SJCRH30 (cell line): ENCODE measurements around the gene SUPV3L1. TPM values are rescaled to one million over a fixed set of nuclear protein-coding genes. Genes with fewer than 3 reads are reported as not detected.
"Not testable (repeated sequence)": the region's sequence is repeated elsewhere in the genome, so short reads cannot be mapped to it uniquely, and the experiment has no call there.

Experiments used
- DNase-seq, 2 experiments: peaks; one replicate each; pipeline ENCODE4 v3.0.0-alpha.2; 2015 to 2020
- H3K27ac ChIP-seq: fragments of 250-450 bp; sonication (Bioruptor Pico); 2 replicates; pipeline ENCODE4 v1.5.1; 2020; ENCODE audit warnings: mild to moderate bottlenecking, moderate library complexity
- H3K27me3 ChIP-seq: fragments of 250-450 bp; sonication (Bioruptor Pico); 2 replicates; pipeline ENCODE4 v1.5.1; 2020; ENCODE audit warnings: mild to moderate bottlenecking, moderate library complexity
- H3K36me3 ChIP-seq: fragments of 250-450 bp; sonication (Bioruptor Pico); 2 replicates; pipeline ENCODE4 v1.5.1; 2020; ENCODE audit warnings: mild to moderate bottlenecking, moderate library complexity
- H3K4me1 ChIP-seq: fragments of 250-450 bp; sonication (Bioruptor Pico); 2 replicates; pipeline ENCODE4 v1.5.1; 2020; ENCODE audit warnings: mild to moderate bottlenecking, moderate library complexity
- H3K4me3 ChIP-seq: fragments of 250-450 bp; sonication (Bioruptor Pico); 2 replicates; pipeline ENCODE4 v1.5.1; 2020; ENCODE audit warnings: mild to moderate bottlenecking, moderate library complexity
- H3K9me3 ChIP-seq: fragments of 250-450 bp; sonication (Bioruptor Pico); replicated peaks from 2 replicates; pipeline ENCODE4 v1.5.1; 2020; ENCODE audit warnings: mild to moderate bottlenecking, moderate library complexity
- total RNA-seq: library from RNA; depleted of rRNA; stranded (reverse); fragments of >200 nt; shearing (Covaris generic); gene quantifications from 2 replicates; pipeline ENCODE4 v1.2.3, GENCODE V29; 2014; rRNA removed

SUPV3L1 gene
- total RNA-seq, 1 experiment from 2014 or later, result 43.4 TPM

DNA sequence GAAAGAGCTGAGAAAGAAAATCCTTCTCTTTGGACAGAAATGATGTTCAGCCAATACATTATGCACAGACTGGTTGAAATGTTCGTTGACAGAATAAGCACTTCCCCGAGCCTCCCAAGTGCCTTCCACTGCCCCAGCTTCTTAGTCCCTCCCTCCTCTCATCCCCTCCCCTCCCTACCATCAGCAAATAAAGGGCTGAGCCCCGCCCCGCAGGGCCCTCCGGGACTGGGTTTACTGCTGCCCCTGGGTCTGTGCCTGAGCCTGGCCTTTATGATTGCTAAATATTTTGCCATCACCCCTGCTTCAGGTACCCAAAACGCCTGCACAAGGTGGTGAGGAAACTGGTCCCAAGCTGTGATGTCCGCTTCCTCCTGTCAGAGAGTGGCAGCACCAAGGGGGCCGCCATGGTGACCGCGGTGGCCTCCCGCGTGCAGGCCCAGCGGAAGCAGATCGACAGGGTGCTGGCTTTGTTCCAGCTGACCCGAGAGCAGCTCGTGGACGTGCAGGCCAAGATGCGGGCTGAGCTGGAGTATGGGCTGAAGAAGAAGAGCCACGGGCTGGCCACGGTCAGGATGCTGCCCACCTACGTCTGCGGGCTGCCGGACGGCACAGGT, 68.2 kb downstream of the SUPV3L1 start:
- DNase-seq, result no peak

DNA sequence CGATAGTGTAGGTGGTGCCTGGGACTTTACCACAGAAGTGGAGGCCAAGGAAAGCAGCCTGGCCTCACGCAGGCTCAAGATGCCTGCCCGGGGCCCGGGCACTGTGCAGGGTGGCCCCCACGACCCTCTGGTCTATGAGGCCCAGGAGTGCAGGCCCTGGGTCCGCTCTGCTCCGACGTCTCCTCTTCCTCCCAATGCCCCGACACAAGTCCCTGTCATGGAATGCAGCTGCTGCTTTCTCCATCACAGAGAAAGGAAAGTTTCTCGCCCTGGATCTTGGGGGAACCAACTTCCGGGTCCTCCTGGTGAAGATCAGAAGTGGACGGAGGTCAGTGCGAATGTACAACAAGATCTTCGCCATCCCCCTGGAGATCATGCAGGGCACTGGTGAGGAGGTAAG, 70.0 kb downstream of the SUPV3L1 start:
- H3K9me3 ChIP-seq, result no peaks in the 10 kb centered on the region
- H3K4me3 ChIP-seq, result no peak overlapping the region
- DNase-seq, result no peak
- H3K27me3 ChIP-seq, result no peaks in the 10 kb centered on the region
- H3K4me1 ChIP-seq, result no peaks in the 10 kb centered on the region
- no peak overlapping the region for H3K27ac ChIP-seq
- H3K36me3 ChIP-seq, result no peaks in the 10 kb centered on the region

More for the DNA sequence above, 68.2 kb downstream of the SUPV3L1 start:
- Histone ChIP-seq H3K36me3 (no peaks in the 10 kb centered on the region), H3K4me1 (no peaks in the 10 kb centered on the region), H3K4me3 (no peak overlapping the region), H3K9me3 (no peaks in the 10 kb centered on the region), H3K27ac (no peak overlapping the region), H3K27me3 (no peaks in the 10 kb centered on the region)

DNA sequence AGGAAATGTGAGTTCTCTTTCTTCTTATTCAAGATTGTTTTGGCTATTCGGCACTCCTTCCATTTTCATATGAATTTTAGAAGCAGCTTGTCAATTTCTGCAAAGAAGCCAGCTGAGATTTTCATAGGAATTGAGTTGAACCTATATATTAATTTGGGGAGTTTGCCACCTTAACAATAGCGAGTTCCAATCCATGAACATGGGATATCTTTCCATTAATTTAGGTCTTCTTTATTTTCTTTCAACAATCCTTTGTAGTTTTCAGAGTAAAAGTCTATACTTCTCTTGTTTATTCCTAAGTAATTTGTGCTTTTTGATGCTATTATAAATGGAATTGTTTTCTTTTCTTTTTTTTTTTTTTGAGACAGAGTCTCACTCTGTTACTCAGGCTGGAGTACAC, 71.4 kb downstream of the SUPV3L1 start:
- not testable (repeated sequence) for H3K36me3 ChIP-seq, H3K27me3 ChIP-seq, DNase-seq, H3K4me3 ChIP-seq, H3K4me1 ChIP-seq, H3K27ac ChIP-seq, H3K9me3 ChIP-seq

DNA sequence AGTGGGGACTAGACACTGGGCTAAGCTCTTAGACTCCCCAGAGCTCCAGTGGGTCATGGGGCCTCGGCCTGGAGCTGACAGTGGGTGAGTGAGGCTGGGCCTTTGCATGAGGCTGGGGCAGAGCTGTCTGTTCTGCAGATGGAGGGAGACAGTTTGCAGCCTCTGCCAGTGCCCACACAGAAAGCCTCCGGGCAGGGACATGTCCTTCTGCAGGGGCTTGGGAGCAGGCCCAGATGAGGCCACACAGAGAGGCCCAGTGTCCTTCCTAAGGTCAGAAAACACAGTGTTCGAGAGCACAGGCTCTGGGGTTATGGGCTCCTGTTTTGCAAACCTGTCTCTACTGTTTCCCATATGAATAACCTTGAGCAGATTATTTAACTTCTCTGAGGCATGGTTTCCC, 73.1 kb downstream of the SUPV3L1 start:
- DNase-seq, result no peak
- Histone ChIP-seq H3K36me3 (no peaks in the 10 kb centered on the region), H3K4me1 (no peaks in the 10 kb centered on the region)

DNA sequence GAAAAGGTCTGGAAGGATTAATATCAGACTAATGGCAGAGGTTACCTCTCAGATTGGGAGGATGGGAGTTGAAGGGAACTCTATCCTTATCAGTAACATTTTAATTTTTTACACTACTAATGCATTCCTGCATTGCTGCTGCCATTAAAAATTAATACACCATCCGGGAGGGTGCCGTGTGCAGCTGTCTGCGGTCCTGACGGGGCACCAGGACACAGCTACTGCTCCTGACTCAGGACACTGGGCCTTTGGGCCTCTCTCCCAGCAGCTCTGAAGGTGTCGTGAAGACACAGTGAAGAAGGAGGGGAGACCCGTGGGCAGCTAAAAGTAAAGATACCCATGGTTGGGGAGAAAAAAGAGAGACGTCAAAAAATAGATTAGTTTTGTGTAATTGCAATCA, 74.8 kb downstream of the SUPV3L1 start:
- DNase-seq, result no peak

More for the DNA sequence above, 73.1 kb downstream of the SUPV3L1 start:
- Histone ChIP-seq H3K4me3 (no peak overlapping the region), H3K27me3 (no peaks in the 10 kb centered on the region), H3K9me3 (no peaks in the 10 kb centered on the region), H3K27ac (no peak overlapping the region)

More for the DNA sequence above, 74.8 kb downstream of the SUPV3L1 start:
- H3K4me3 ChIP-seq, result no peak overlapping the region
- no peaks in the 10 kb centered on the region for H3K9me3 ChIP-seq
- no peaks in the 10 kb centered on the region for H3K4me1 ChIP-seq
- no peaks in the 10 kb centered on the region for H3K36me3 ChIP-seq
- no peaks in the 10 kb centered on the region for H3K27me3 ChIP-seq
- no peak overlapping the region for H3K27ac ChIP-seq

Other genes with a start within 250 kb of the SUPV3L1 start
- gene DDX21, start 224.1 kb upstream of the SUPV3L1 start, total RNA-seq, result 91.2 and 96.9 TPM in 2 replicates
- 18.0 and 21.9 TPM in 2 replicates for gene KIFBP, start 191.4 kb upstream of the SUPV3L1 start, total RNA-seq
- 0.51 and 0.59 TPM in 2 replicates for gene SRGN, start 92.1 kb upstream of the SUPV3L1 start, total RNA-seq
- gene VPS26A, start 56.1 kb upstream of the SUPV3L1 start, total RNA-seq, result 19.6 and 25.3 TPM in 2 replicates
- 0.06 and 0.08 TPM in 2 replicates for gene HKDC1, start 40.1 kb downstream of the SUPV3L1 start, total RNA-seq
- 35.2 and 36.6 TPM in 2 replicates for gene HK1, start 98.3 kb downstream of the SUPV3L1 start, total RNA-seq
- 0.04 TPM in 1 of 2 replicates, not detected in the other for gene TACR2, start 236.7 kb downstream of the SUPV3L1 start, total RNA-seq